Gastrocnemius medialis (tissue), 4 donors: ENCODE data around the gene CYB5B.

Experiments used
- POLR2A ChIP-seq, 2 donors: fragments of 450-650 bp; IDR thresholded peaks; one replicate each; pipeline ENCODE4 v1.6.1; 2017; ENCODE audit warnings: antibody characterized with exemption in 2 of 2, mild to moderate bottlenecking in 2 of 2, moderate library complexity in 2 of 2
- TF ChIP-seq, protein P1 (sequence below), 5 experiments: fragments of 450-650 bp in 3 of 5; fragments of 200-600 bp in 2 of 5; sonication (generic) in 2 of 5; IDR thresholded peaks in 4 of 5; conservative IDR thresholded peaks in 1 of 5; 1 replicate in 4 of 5; 2 replicates in 1 of 5; pipeline ENCODE4 v1.5.1; 2016 to 2019; ENCODE audit warnings: antibody characterized with exemption in 5 of 5, mild to moderate bottlenecking in 3 of 5, moderate library complexity in 3 of 5

DNA sequence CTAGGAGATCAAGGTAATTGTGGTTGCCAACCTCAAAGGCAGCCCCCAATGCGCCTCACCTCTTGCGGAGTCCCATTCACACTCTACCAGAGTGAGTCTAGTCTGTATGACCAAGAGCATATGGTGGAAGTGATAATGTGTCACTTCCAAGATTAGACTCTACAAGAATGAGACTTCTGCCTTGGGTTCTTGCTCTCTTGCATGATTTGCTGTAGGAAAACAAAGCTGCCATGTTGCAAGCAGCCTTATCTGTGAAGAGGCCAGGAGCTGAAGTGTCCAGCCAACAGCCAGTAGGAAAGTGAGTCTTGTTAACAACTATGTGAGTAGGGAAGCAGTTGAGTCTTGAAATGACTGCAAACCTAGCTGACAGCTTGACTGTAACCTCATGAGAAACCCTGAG, 42.0 kb upstream of the CYB5B start:
- TF ChIP-seq POLR2A (IDR thresholded peaks at IDR 0.05): no peak
- TF ChIP-seq, protein P1, sequence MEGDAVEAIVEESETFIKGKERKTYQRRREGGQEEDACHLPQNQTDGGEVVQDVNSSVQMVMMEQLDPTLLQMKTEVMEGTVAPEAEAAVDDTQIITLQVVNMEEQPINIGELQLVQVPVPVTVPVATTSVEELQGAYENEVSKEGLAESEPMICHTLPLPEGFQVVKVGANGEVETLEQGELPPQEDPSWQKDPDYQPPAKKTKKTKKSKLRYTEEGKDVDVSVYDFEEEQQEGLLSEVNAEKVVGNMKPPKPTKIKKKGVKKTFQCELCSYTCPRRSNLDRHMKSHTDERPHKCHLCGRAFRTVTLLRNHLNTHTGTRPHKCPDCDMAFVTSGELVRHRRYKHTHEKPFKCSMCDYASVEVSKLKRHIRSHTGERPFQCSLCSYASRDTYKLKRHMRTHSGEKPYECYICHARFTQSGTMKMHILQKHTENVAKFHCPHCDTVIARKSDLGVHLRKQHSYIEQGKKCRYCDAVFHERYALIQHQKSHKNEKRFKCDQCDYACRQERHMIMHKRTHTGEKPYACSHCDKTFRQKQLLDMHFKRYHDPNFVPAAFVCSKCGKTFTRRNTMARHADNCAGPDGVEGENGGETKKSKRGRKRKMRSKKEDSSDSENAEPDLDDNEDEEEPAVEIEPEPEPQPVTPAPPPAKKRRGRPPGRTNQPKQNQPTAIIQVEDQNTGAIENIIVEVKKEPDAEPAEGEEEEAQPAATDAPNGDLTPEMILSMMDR (IDR thresholded peaks at IDR 0.05 in 4 of 5, conservative IDR thresholded peaks at IDR 0.05 in 1 of 5): no peak
